ENCODE data around the gene BRCA1.

DNA sequence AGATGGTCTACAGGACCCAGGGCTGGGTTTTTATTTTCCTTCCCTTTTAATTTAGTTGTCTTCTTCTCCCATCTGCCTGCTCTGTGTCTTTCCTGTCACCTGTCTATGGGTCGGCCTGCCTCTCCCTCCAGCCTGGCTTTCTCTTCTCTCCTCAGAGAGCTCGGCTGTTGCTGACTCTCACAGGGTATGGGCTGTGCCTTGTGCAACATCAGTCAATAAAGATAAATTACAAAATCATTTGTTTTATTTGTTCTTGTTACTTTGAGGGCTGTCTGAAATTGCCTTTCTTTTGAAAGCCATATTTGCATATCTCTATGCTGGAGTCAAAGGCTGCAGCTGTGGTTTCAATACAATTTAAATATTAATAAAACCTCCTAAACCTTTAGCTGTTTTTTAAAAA lies 84.5 kb downstream of the BRCA1 start:
- TF ChIP-seq, protein P1, sequence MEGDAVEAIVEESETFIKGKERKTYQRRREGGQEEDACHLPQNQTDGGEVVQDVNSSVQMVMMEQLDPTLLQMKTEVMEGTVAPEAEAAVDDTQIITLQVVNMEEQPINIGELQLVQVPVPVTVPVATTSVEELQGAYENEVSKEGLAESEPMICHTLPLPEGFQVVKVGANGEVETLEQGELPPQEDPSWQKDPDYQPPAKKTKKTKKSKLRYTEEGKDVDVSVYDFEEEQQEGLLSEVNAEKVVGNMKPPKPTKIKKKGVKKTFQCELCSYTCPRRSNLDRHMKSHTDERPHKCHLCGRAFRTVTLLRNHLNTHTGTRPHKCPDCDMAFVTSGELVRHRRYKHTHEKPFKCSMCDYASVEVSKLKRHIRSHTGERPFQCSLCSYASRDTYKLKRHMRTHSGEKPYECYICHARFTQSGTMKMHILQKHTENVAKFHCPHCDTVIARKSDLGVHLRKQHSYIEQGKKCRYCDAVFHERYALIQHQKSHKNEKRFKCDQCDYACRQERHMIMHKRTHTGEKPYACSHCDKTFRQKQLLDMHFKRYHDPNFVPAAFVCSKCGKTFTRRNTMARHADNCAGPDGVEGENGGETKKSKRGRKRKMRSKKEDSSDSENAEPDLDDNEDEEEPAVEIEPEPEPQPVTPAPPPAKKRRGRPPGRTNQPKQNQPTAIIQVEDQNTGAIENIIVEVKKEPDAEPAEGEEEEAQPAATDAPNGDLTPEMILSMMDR (IDR thresholded peaks at IDR 0.05; ENCODE audit: poor library complexity, severe bottlenecking) = no peak
- TF ChIP-seq MXI1 (conservative IDR thresholded peaks at IDR 0.05; ENCODE audit: poor library complexity, severe bottlenecking) (no peak), TAF1 (IDR thresholded peaks at IDR 0.05; ENCODE audit: low read depth) (no peak)

Data from neural cell (in vitro differentiated cells).